ENCODE data around the gene CYP3A5. TPM values are rescaled to one million over a fixed set of nuclear protein-coding genes. Genes with fewer than 3 reads are reported as not detected.

The CYP3A5 gene
- total and polyA plus RNA-seq, 2 of the 13 experiments (the other 11 are each of a cell fraction or from before 2014, with no cell fraction given): 5.7 to 9.3 TPM

- no peak for TF ChIP-seq MED8 (CRISPR knock-in tag; IDR thresholded peaks at IDR 0.05; ENCODE audit: insufficient replicate concordance)
- TF ChIP-seq ZBTB43 (CRISPR knock-in tag; conservative IDR thresholded peaks at IDR 0.05): 0 out of 2 replicates have a peak, but pooled peaks have one; percentile 44
- TF ChIP-seq MED1 (CRISPR knock-in tag; IDR thresholded peaks at IDR 0.05): peak; percentile 93
- TF ChIP-seq BRD4 (CRISPR knock-in tag; IDR thresholded peaks at IDR 0.05): peak; percentile 21; the same call in 1 of the 2 replicates
- TF ChIP-seq HNRNPH1 (optimal IDR thresholded peaks at IDR 0.05; ENCODE audit: low read depth, low read length): no peak
- no peak for TF ChIP-seq ZNF530 (CRISPR knock-in tag; IDR thresholded peaks at IDR 0.05; ENCODE audit: low read depth)
- peak; percentile 42; the same call in 1 of the 2 replicates for TF ChIP-seq ELF3 (CRISPR knock-in tag; IDR thresholded peaks at IDR 0.05)
- TF ChIP-seq CENPBD1 (CRISPR knock-in tag; IDR thresholded peaks at IDR 0.05; ENCODE audit: borderline replicate concordance, low read depth): no peak
- TF ChIP-seq TIGD3 (CRISPR knock-in tag; IDR thresholded peaks at IDR 0.05; ENCODE audit: borderline replicate concordance): no peak
- peak in 1 of 2 experiments; percentile 90; a peak in 2 of 4 replicates for TF ChIP-seq EP300 (IDR thresholded peaks at IDR 0.05; ENCODE audit: low read depth in 2 of 2, low read length in 2 of 2)
- TF ChIP-seq EP300 (CRISPR knock-in tag; IDR thresholded peaks at IDR 0.05; ENCODE audit: borderline replicate concordance): no peak; the same call in 1 of the 2 replicates
- TF ChIP-seq ZXDC (CRISPR knock-in tag; IDR thresholded peaks at IDR 0.05): no peak
- TF ChIP-seq ZNF121 (CRISPR knock-in tag; IDR thresholded peaks at IDR 0.05): no peak
- 0 out of 2 replicates have a peak, but pooled peaks have one; percentile 49 for TF ChIP-seq ZBTB39 (CRISPR knock-in tag; IDR thresholded peaks at IDR 0.05)
- TF ChIP-seq ZBTB34 (CRISPR knock-in tag; IDR thresholded peaks at IDR 0.05): peak; percentile 45; the same call in 1 of the 2 replicates
- TF ChIP-seq FOXJ3 (CRISPR knock-in tag; IDR thresholded peaks at IDR 0.05; ENCODE audit: borderline replicate concordance): peak; percentile 92; the same call in 1 of the 2 replicates
These were observed 14.6 kb upstream of the CYP3A5 start (continued) for GRCh38 chr7:99694201-99694911.

All from HepG2 (cell line).